GM10266 (cell line): ENCODE measurements around the gene TREM2.

Source experiments
- DNase-seq: peaks from one replicate; pipeline ENCODE4 v3.0.0; 2012; ENCODE audit errors: extremely low spot score
- CTCF ChIP-seq: IDR thresholded peaks from 2 replicates; pipeline ENCODE4 v1.5.1; 2012; ENCODE audit warnings: mild to moderate bottlenecking, low read depth; ENCODE audit not compliant: control insufficient read depth, insufficient read depth; ENCODE audit errors: missing control alignments

Gene TREM2

GRCh38 chr6:41200296-41200900 is 37.5 kb upstream of the TREM2 start:
- no peak for TF ChIP-seq CTCF
- no peak for DNase-seq

- TF ChIP-seq CTCF: no peak
- DNase-seq: peak; percentile 34
Measured at GRCh38 chr6:41199552-41200246, 36.8 kb upstream of the TREM2 start.

- no peak for TF ChIP-seq CTCF
- DNase-seq: no peak
Measured at GRCh38 chr6:41197234-41197633, 34.3 kb upstream of the TREM2 start.

GRCh38 chr6:41194386-41194785 is 31.5 kb upstream of the TREM2 start:
- no peak for TF ChIP-seq CTCF
- DNase-seq: no peak

- TF ChIP-seq CTCF: no peak
Measured at GRCh38 chr6:41193884-41194283, 31.0 kb upstream of the TREM2 start.

GRCh38 chr6:41193171-41193734 is 30.3 kb upstream of the TREM2 start:
- TF ChIP-seq CTCF: no peak
- no peak for DNase-seq

More at GRCh38 chr6:41193884-41194283, 31.0 kb upstream of the TREM2 start:
- DNase-seq: no peak

GRCh38 chr6:41191569-41191968 is 28.7 kb upstream of the TREM2 start:
- TF ChIP-seq CTCF: peak; percentile 49
- peak; percentile 40 for DNase-seq
